Duodenal mucosa (tissue), 2 donors: Measurements from ENCODE around the gene DHRS12.

Experiments
- H3K27ac ChIP-seq: one replicate; pipeline ENCODE4 v1.7.0; 2013; ENCODE audit warnings: low read depth, low read length
- H3K27me3 ChIP-seq, 2 donors: one replicate each; pipeline ENCODE4 v1.7.0; 2013; ENCODE audit warnings: low read length in 2 of 2, control low read depth in 1 of 2; ENCODE audit not compliant: insufficient read depth in 2 of 2, control insufficient read depth in 1 of 2
- H3K36me3 ChIP-seq, 2 donors: one replicate each; pipeline ENCODE4 v1.7.0; 2013; ENCODE audit warnings: low read length in 2 of 2, control low read depth in 1 of 2; ENCODE audit not compliant: insufficient read depth in 2 of 2, control insufficient read depth in 1 of 2
- H3K4me1 ChIP-seq, 2 donors: one replicate each; pipeline ENCODE4 v1.7.0; 2013; ENCODE audit warnings: low read length in 2 of 2, control low read depth in 1 of 2; ENCODE audit not compliant: insufficient read depth in 2 of 2, control insufficient read depth in 1 of 2
- H3K4me3 ChIP-seq, 2 donors: one replicate each; pipeline ENCODE4 v1.7.0; 2013; ENCODE audit warnings: low read length in 2 of 2, low read depth in 1 of 2
- H3K9ac ChIP-seq, 2 donors: one replicate each; pipeline ENCODE4 v1.7.0; 2013; ENCODE audit warnings: low read length in 2 of 2, low read depth in 1 of 2
- H3K9me3 ChIP-seq, 2 donors: one replicate each; pipeline ENCODE4 v1.7.0; 2013; ENCODE audit warnings: low read length in 2 of 2, control low read depth in 1 of 2; ENCODE audit not compliant: control insufficient read depth in 1 of 2

DHRS12 gene

DNA sequence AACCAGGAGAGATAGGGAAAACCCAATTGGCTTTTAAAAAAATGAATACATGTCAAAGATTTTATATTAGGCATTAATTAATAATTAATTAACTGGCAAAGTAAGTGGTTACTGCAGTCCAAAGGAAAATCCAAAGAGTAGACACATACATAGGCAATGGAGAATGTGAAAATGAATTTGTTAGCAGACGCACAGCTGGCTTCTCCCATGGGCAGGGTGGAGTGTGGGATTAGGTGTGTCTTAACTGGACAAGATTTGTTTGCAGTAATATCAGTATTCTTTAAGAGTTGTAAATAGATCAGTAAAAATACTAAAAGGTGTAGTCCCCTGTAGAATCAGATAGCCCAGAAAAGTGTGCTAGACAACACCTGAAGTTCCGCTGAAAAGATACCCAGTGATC lies 58.7 kb downstream of the DHRS12 start:
- peaks cover 7 to 16% of the 10 kb centered on the region in 2 donors for H3K9me3 ChIP-seq
- H3K27me3 ChIP-seq: no peaks in the 10 kb centered on the region
- H3K4me3 ChIP-seq: no peak overlapping the region
- H3K9ac ChIP-seq: no peak overlapping the region
- peaks cover 8 to 15% of the 10 kb centered on the region in 2 donors for H3K36me3 ChIP-seq
- H3K27ac ChIP-seq: no peak overlapping the region
- H3K4me1 ChIP-seq: no peaks in the 10 kb centered on the region

DNA sequence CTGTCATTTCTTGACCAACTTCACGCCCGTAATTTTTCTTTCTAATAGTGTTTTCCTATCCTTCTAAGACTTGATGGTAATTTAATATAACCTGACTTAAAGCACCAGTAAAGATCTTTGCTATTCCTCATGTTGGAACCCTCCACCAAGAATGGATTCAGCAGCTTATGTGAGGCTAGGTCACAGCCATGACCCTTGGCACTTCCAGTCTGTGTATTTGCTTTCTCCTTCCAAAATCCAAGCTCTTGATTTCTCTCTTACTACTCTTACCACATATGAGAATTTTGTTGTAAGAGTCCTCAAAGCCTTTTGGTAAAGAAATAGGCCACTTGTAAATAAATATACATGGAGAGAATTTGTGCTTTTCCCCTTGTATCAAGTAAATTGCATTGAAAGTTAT lies 61.4 kb downstream of the DHRS12 start:
- Histone ChIP-seq H3K4me1 (no peaks in the 10 kb centered on the region), H3K36me3 (peaks cover 0 to 14% of the 10 kb centered on the region in 2 donors), H3K27ac (no peak overlapping the region), H3K9me3 (peaks cover 0 to 5% of the 10 kb centered on the region in 2 donors), H3K27me3 (no peaks in the 10 kb centered on the region), H3K4me3 (no peak overlapping the region), H3K9ac (no peak overlapping the region)

DNA sequence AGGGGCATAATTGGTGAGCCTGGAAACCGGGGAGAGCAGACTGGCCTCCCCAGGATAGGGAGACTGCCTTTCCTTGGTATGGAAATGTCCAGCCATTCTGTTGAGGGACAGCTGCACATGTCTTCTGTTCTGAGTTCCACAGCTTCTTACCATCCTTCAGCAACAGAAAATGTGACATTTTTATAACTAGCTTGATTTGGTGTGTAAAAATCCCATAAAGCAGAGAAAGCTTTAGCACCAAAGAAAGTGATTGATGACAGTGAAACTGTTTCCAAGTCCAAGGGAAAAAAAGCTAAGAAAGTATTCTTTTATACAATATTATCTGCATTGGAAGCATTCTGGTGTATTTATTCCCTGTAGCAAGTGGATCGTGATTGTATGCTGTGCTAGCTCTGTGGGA lies 61.9 kb downstream of the DHRS12 start:
- Histone ChIP-seq H3K4me3 (no peak overlapping the region), H3K36me3 (peaks cover 0 to 11% of the 10 kb centered on the region in 2 donors), H3K4me1 (no peaks in the 10 kb centered on the region), H3K27me3 (no peaks in the 10 kb centered on the region), H3K27ac (no peak overlapping the region), H3K9ac (no peak overlapping the region), H3K9me3 (no peaks in the 10 kb centered on the region)

DNA sequence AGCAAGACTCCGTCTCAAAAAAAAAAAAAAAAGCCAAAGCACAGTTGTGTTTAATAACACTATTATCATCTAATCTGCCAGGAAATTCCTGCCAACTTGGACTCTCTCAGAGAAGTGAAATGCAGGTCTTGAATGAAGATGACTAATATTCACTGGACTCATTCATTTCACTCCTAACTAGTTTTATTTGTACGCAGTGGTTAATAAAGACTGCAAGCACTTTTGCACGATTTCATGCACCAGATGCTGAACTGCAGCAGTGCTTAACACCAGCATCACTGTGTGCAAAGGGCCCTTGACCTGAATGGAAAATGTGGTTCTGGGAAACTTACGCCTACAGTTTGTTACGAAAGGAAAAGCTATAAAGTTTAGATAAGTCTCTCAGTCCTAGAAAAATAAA lies 63.3 kb downstream of the DHRS12 start:
- no peaks in the 10 kb centered on the region for H3K4me1 ChIP-seq
- H3K9ac ChIP-seq: no peak overlapping the region
- H3K9me3 ChIP-seq: no peaks in the 10 kb centered on the region
- peaks cover 0 to 11% of the 10 kb centered on the region in 2 donors for H3K36me3 ChIP-seq
- H3K27me3 ChIP-seq: no peaks in the 10 kb centered on the region
- no peak overlapping the region for H3K4me3 ChIP-seq
- no peak overlapping the region for H3K27ac ChIP-seq

DNA sequence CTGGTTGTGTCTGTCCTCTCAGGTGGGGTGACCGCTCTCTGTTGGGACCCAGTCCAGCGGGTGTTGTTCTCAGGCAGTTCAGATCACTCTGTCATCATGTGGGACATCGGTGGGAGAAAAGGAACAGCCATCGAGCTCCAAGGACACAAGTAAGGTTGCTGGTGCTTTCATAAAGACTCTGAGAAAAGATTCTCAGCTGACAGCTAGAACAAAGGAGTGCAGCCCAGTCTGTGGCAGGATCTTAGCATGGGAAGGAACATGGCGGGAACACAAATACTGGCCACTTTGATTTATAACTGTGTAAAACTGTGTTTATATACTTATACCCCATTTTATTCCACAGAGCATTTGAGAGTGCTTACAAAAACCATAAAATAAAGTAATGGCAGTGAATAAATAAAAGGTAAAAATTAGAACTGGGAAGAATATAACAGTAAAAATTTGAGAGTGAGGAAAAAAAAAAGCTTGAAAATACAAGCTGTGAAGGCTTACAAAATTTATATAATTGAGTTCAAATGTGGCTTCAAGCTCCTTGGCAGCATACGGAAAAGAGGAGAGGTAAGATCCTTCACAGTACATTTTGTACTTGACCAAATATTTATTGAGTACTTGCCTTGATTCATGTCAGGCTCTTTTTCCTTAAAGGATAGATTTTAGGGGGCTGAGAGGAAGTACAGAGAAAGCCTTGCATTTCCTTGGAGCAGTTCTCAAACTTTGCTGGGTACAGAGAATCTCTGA lies 64.8 kb downstream of the DHRS12 start:
- peaks cover 0 to 11% of the 10 kb centered on the region in 2 donors for H3K36me3 ChIP-seq
- no peak overlapping the region for H3K4me3 ChIP-seq
- H3K27ac ChIP-seq: no peak overlapping the region
- no peaks in the 10 kb centered on the region for H3K9me3 ChIP-seq
- no peaks in the 10 kb centered on the region for H3K27me3 ChIP-seq
- H3K9ac ChIP-seq: no peak overlapping the region
- H3K4me1 ChIP-seq: no peaks in the 10 kb centered on the region

DNA sequence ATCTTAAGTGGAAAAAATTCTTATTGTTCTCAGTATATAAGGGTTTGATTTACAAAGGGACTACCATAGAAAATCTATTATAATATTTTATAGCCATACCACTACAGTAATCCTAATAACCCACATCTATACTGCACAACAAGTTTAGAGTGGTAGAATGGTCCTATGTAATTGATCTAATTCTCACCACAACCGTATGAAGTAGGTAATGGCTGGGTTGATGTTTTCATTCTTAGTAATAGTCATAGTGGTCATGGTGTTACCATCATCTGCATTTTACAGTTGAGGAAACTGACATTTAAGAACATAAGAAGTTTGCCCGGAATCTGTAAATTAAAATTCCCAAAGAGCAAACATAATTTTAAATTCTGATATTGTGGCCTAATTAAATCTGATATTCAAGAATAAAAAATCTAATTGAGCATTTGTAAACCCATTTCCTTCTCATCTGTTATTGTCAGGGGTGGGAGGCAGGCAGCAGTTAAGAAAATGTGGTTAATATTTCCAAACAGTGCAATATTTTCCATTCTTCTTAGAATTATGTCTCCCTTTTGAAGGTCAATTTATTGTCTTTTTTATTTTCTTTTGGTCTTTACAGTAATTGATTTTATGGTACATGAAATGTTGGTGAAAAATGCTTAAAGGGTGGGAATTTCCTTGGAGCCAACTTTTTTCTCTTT lies 65.6 kb downstream of the DHRS12 start:
- Histone ChIP-seq H3K9me3 (no peaks in the 10 kb centered on the region), H3K27me3 (no peaks in the 10 kb centered on the region), H3K4me1 (peaks cover 0 to 7% of the 10 kb centered on the region in 2 donors), H3K27ac (no peak overlapping the region), H3K36me3 (peaks cover 0 to 11% of the 10 kb centered on the region in 2 donors), H3K4me3 (no peak overlapping the region), H3K9ac (no peak overlapping the region)

DNA sequence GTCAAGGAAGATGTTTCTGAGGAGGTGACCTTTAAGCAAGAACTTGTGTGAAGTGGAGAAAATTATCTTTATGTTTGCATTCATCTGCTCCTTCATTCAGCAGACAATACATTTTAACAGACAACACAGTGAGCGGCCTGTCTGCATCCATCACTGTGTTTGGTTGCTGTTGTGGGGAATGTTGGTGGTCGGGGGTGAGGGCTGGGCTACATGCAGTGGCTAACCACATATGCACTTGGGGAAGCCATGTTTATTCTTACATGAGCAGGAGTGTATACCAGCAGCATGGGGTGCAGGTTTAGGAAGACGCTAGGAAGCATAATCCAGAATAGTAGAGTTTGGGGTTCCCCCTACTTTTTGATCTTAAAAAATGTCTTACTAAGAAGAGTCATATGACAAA lies 66.4 kb downstream of the DHRS12 start:
- Histone ChIP-seq H3K36me3 (peaks cover 0 to 11% of the 10 kb centered on the region in 2 donors), H3K27ac (no peak overlapping the region), H3K4me3 (no peak overlapping the region), H3K9ac (no peak overlapping the region), H3K4me1 (peaks cover 0 to 7% of the 10 kb centered on the region in 2 donors), H3K27me3 (no peaks in the 10 kb centered on the region), H3K9me3 (no peaks in the 10 kb centered on the region)

DNA sequence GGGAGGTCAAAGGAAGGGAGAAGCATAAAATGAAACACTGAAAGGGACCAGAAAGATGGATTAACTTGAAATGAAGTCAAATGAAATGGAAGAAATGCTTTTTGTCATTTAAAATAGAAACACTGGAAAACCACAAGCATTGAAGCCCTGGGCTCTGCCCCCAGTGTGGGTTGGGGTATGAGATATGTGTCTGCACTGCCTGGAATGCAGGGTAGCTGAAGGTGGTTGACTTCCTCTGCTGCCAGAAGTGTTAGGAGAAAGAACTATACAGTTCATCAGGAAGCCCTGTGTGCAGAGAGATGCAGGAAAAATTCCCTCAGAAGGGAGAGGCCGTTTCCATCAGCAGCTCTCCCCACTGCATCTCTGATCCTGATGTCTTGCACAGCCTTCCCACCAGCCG lies 69.2 kb downstream of the DHRS12 start:
- H3K36me3 ChIP-seq: peaks cover 0 to 8% of the 10 kb centered on the region in 2 donors
- no peak overlapping the region for H3K27ac ChIP-seq
- peaks cover 13 to 25% of the 10 kb centered on the region in 2 donors for H3K4me1 ChIP-seq
- no peaks in the 10 kb centered on the region for H3K9me3 ChIP-seq
- no peaks in the 10 kb centered on the region for H3K27me3 ChIP-seq
- no peak overlapping the region for H3K9ac ChIP-seq
- no peak overlapping the region for H3K4me3 ChIP-seq

DNA sequence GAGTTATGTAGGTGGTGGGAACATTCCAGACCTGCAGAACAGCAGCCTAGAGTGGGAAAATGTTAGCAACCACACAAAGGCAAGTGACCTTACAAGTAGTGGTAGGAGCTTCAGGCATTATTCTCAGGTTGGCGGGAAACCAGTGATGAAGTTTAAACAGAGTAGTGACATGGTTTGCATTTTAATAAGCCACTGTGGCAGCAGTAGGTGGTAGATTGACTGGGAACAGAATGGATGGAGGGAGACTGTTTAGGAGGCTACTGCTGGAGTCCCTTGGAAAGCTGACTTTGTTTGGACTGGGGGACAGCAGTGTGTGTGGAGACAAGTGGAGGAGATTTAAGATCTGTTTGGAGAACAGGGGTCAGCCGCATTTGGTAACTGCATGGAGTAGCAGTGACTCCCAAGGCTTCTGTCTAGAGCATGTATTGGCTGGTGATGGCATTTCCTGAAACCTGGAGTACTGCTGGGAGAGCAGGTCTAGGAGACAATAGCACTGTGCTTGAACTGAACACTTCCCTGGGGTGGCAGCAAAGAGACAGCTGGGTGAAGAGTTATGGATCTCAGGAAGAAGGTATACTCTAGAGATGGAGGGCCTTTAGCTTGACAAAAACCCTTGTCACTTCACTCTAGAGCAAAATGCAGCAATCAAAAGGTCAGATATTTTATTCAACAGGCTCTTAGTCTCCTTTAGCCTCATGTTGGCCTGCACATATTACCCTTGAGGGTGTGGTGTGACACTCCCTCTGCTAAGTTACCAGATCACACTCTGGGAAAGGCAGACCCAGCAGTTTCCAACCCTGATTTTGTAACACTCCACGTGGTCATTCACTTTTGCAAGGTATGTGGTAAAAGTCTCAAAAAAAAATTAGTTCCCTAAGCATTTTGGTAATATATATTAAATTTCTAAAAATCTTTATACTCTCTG lies 70.3 kb downstream of the DHRS12 start:
- Histone ChIP-seq H3K27ac (no peak overlapping the region), H3K4me1 (peaks cover 16 to 31% of the 10 kb centered on the region in 2 donors), H3K27me3 (no peaks in the 10 kb centered on the region), H3K4me3 (no peak overlapping the region), H3K9me3 (no peaks in the 10 kb centered on the region), H3K9ac (no peak overlapping the region), H3K36me3 (no peaks in the 10 kb centered on the region)

DNA sequence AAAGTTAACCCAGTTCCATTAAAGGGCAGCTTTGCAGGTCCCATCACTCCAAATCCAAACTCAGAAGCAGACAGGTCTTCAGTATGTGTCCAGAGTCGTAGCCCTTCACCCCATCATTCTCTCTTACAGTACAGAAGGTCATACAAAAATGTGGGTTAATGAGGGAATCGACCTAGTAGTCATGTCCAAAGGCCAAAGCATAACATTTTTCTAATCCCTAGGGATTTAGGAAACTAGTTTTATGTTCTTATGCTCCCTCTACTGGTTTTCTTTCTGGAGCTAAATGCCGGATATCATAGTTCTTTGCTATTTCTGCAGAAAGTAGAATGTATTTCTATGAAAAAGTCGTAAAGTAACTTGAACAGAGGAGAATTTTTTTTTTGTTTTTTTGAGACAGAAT lies 72.2 kb downstream of the DHRS12 start:
- Histone ChIP-seq H3K4me1 (peaks cover 16 to 37% of the 10 kb centered on the region in 2 donors), H3K9ac (no peak overlapping the region), H3K4me3 (no peak overlapping the region), H3K27me3 (no peaks in the 10 kb centered on the region), H3K27ac (no peak overlapping the region), H3K9me3 (no peaks in the 10 kb centered on the region), H3K36me3 (peaks cover 0 to 5% of the 10 kb centered on the region in 2 donors)
